GM19193 (cell line): ENCODE data around the gene UNKL.

Source experiments
- POLR2A ChIP-seq: IDR thresholded peaks from 4 replicates; pipeline ENCODE4 v1.6.1; 2011; ENCODE audit not compliant: insufficient read depth, insufficient read length; ENCODE audit errors: extremely low read depth

Gene UNKL, protein sequence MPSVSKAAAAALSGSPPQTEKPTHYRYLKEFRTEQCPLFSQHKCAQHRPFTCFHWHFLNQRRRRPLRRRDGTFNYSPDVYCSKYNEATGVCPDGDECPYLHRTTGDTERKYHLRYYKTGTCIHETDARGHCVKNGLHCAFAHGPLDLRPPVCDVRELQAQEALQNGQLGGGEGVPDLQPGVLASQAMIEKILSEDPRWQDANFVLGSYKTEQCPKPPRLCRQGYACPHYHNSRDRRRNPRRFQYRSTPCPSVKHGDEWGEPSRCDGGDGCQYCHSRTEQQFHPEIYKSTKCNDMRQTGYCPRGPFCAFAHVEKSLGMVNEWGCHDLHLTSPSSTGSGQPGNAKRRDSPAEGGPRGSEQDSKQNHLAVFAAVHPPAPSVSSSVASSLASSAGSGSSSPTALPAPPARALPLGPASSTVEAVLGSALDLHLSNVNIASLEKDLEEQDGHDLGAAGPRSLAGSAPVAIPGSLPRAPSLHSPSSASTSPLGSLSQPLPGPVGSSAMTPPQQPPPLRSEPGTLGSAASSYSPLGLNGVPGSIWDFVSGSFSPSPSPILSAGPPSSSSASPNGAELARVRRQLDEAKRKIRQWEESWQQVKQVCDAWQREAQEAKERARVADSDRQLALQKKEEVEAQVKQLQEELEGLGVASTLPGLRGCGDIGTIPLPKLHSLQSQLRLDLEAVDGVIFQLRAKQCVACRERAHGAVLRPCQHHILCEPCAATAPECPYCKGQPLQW

DNA sequence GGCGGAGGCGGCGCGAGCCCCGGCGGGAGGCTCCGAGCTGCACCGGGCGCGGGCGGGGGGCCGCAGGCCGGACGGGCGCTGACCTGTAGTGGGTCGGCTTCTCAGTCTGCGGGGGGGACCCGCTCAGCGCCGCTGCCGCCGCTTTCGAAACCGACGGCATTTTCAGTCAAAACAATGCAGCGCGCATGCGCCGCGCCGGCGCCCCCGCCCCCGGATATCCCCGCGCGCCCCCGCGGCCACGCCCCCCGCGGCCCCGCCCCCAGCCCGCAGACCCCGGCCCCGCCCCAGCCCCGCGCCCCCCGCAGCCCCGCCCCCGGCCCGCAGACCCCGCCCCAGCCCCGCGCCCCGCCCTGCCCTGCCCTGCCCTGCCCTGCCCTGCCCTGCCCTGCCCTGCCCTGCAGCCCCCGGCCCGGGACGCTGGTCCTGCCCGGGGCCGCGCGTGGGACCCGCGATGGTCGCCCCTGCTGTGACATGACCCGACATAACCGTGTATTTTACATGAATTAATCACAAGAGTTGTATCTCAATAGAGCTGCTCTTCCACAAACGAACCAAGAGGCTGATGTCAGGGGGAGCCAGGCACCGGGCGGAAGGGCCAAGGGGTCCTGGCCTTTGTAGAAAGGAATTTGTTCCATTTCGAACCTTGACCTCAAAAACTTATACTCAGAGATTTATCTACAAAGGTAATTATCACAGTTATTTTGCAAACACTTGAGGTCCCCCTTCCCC, at the start of gene UNKL:
UNKL (minus strand) TSS at position 173 of the 729 bp plus-strand sequence; CDS start at position 160, 13 bp downstream.
- peak; percentile 46 for TF ChIP-seq POLR2A

DNA sequence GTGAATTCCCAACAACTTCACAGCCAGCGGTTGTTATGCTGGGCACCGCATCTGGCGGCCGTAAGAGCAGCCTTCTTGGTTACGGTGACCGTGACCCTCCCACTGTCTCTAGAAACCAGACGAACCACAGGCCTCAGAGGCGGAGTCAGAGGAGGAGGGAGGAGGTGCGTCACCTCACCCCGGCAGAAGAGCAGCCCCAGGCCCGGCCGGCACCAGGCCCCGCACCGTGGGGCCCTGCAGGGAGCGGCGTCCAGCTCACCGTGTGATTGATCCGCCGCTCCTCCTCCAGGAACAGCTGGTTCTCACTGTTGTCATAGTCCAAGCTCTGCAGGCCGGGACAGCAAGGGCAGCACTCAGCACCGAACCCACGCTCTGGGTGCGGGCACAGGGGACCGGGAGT, 46.6 kb upstream of the UNKL start:
- no peak for TF ChIP-seq POLR2A

DNA sequence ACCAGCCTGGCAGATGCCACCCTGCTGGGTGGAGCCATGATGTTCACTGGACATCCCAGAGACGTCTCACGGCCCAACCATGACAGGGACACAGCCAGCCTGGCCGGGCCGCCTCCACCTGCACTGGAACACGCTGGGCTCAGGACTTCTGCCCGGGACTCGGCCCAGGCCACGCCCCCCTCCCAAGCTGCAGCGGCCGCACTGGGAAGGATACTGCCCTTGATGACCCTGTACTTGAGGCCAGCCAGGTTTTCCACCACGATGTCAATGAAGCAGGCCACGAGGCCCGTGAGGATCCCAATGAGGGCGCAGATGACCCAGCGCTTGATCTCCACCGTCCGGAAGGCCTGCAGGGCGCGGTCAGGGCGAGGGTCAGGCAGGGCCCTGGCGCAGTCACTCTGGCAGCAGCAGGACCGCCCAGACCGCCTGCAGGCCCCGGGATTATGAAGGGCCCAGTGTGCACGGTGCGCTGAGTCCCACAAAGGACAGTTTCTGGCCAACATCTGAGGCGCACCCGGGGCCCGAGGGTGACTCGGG, 46.2 kb upstream of the UNKL start:
- no peak for TF ChIP-seq POLR2A

DNA sequence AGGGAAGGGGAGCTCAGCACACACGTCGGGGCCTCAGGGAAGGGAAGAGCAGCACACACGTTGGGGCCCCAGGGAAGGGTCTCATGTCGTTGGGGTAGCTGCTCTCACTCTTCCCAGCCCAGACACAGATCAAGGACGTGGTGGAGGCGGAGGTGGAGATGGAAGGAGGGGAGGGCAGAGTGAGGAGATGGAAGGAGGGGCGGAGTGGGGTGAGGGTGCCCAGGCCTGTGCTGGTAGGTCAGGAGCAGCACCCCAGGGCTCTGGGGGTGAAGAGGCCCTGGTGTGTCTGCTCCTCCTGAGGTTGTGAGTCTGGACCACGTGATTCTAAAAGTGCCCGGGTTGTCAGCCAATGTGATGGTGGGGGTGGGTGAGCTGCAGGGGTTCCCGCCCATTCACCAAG, 45.5 kb upstream of the UNKL start:
- TF ChIP-seq POLR2A = no peak

DNA sequence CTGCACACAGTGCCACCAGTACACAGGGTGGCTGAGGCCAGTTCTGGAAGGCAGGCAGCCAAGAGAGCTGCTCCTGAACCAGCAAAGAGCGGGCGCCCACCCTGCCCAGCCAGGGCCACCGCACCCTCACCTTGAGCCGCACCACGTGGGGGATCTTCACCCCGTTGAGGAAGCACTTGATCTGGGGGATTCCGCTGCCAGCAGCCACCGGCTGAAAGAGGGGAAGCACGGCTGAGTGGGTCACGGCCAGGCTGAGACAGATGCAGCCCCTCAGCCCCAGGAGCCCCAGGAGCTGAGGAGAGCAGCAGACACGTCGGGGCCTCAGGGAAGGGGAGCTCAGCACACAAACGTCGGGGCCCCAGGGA, 44.5 kb upstream of the UNKL start:
- no peak for TF ChIP-seq POLR2A

DNA sequence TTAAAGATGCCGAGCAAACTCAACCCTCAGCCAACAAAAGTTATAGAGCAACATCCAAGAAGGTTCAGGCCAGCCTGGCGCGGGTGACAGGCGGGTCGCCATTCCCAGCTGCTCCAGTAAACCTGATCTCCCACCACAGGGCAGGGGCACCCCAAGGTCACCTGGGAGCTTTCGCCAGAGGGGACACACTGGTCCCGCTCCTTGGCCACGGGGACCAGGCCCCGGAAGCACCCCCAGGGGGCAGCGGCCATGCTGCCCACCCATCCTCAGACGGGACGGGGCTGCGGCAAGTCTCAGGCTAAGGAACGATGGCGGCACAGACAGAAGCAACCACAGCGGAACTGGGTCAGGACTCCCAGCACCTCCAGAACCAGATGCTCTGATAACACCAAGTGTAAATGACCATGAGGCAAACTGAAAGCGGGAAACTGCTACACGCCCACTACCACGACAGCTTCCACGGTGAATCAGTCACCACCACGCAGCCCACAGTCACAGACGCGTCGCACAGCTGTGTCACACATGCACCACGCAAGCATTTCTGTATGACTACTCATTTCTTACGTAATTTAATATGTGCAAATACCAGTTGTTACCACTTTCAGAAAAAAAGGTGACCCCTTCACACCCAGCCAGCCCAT, 44.0 kb upstream of the UNKL start:
- no peak for TF ChIP-seq POLR2A

- no peak for TF ChIP-seq POLR2A
Measured at GRCh38 chr16:1457489-1458245, 43.2 kb upstream of the UNKL start.

DNA sequence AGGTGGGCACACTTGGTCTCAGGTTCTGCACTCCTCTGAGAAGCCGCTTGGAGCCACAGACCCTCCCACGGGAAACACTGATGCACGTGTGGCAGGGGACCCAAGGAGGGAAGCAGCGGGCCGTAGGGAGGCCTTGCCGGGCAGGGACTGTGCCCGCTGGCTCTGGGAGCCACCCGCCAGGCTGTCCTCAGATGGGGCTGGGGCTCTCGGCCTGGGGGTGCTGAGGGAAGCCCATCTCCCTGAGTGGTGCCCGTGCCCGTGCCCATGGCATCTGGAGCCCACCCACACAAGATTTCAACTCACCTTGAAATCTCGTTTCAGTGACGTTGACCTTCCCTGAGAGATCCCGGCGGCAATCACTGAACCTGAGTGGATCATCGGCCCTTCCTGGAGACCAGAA, 42.4 kb upstream of the UNKL start:
- no peak for TF ChIP-seq POLR2A

DNA sequence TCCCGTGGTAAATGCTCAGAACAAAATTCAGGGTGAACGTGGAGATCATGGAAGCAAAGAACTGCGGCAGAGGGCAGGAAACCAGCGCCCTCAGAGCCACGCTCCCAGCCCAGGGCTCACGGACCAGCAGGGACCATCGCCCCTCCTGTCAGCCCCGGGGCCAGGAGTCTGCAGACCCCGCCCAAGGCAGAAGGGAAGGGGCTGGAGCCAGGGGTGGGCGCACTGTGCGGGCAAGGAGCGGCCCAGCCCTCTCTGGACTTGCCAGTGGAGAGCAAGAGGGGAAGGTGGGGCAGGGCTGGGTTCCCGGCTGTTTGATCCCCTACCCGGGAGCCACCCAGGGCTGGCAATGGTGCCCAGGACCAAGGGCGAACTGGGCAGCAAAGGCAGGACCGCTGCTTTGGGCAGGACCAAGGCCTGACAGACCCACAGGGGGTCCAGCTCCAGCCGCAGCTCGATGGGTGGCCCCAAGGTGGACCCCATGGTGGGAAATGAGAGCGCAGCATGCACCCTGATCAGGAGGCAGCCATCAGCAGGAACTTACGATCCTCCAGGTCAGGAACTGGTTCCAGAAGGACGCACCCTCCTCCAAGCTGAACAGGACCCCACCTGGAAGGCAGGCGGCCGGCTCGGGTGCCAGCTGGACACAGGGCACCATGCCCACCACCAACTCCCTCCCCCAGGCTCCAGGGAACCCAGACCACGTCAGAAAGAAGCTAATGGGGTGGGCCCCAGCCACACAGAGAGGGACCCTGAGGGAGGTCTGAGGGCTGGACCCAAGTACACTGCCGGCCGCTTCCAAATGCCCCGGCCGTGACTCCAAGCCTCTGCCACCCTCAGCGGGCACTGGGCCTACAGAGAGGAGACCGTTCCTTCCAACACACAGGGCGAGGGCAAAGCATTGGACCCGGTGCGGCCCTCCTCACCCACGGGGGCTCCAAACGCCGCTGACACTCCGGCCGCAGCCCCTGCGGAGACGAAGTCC, 41.0 kb upstream of the UNKL start:
- no peak for TF ChIP-seq POLR2A

DNA sequence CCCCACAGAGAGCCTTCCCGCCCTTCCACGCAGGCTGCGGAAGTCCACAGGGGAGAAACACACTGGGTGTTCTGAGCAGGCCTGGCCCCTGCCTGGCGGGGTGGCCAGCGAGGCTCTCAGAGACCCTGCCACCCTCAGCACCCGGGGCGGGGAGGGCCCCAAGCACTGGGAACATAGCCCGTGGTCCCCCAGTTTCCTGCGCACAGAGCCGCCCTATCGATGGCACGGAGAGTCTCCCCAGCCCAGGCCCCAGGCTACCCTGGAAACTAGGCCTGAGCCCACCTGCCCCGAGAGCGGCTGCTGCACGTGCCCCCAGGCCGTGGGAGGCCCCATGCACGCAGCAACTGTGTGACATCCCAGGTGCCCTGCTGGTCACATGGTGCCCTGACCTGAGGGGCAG, 40.1 kb upstream of the UNKL start:
- no peak for TF ChIP-seq POLR2A

DNA sequence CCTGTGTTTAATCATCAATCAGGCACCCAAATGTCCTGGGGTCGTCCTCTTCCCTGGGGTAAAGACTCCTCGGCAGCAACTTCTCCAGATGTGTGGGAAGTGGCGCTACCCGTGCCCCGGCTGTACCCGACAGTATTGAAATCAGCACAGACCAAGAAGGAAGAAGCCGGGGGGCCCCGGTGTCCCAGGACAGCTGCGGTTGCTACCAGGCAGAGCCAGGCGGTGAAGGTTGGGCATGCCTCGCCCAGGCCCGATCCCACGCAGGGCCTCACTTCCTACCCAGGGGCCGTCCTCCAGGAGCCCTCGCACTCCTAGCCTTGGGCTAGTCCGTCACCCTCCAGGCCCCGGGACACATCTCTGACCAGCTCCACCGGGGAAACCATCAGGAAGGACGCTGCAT, 38.8 kb upstream of the UNKL start:
- no peak for TF ChIP-seq POLR2A

DNA sequence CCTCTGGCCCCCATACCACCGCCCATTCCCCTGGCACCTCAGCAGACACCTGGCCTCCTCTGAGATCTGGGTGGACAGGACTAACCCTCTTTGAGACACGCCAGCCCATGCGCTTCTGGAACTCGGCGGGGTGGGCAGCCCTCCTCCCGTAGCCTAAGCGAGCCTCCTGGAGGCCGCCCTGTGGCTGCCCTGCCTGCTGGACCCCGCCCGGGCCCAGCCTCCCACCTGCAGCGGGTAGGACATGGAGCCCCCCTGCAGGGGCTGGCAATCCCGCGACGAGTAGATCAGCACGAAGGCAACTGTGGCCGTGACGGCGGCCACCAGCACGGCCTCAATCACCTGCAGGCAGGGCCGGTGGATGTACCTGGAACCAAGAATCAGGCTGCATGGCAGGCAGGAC, 38.0 kb upstream of the UNKL start:
- TF ChIP-seq POLR2A = no peak
